Testis (tissue), 3 donors: ENCODE data around the gene HOXA13. TPM values are rescaled to one million over a fixed set of nuclear protein-coding genes. Genes with fewer than 3 reads are reported as not detected.

ENCODE experiments used
- DNase-seq: peaks from one replicate; pipeline ENCODE4 v3.0.0-alpha.2; 2019
- H3K27ac ChIP-seq, 2 donors: fragments of 200-600 bp; sonication (generic); one replicate each; pipeline ENCODE4 v1.5.1; 2019
- H3K27me3 ChIP-seq: fragments of 200-600 bp; sonication (generic); one replicate; pipeline ENCODE4 v1.5.1; 2019
- H3K36me3 ChIP-seq: fragments of 200-600 bp; sonication (generic); one replicate; pipeline ENCODE4 v1.5.1; 2017; ENCODE audit warnings: low read depth; ENCODE audit errors: missing control alignments
- H3K4me1 ChIP-seq: fragments of 200-600 bp; sonication (generic); one replicate; pipeline ENCODE4 v1.5.1; 2019
- H3K4me3 ChIP-seq, 2 donors: fragments of 200-600 bp; sonication (generic); one replicate each; pipeline ENCODE4 v1.5.1; 2017 to 2019
- H3K9me3 ChIP-seq: fragments of 200-600 bp; sonication (generic); one replicate; pipeline ENCODE4 v1.5.1; 2017
- CTCF ChIP-seq, 3 experiments: fragments of 450-650 bp in 2 of 3; fragments of 200-600 bp in 1 of 3; sonication (generic) in 1 of 3; IDR thresholded peaks; one replicate each; pipeline ENCODE4 v1.5.1; 2016 to 2019; ENCODE audit warnings: antibody characterized with exemption in 3 of 3, mild to moderate bottlenecking in 2 of 3, moderate library complexity in 1 of 3
- POLR2A ChIP-seq: fragments of 450-650 bp; IDR thresholded peaks from one replicate; pipeline ENCODE4 v1.6.1; 2017; ENCODE audit warnings: antibody characterized with exemption, mild to moderate bottlenecking, moderate library complexity
- WGBS, 2 donors: methylation state at CpG; one replicate each; pipeline ENCODE4 v1.1.5; 2018; 5-methylcytosine and 5-hydroxymethylcytosine counted together
- intact Hi-C: fragments of 100-400 bp; cut with DNase I; formaldehyde crosslinking; loops from one replicate; pipeline ENCODE4 v1.15.1; 2023; ENCODE audit warnings: low total_unique reads
- polyA plus RNA-seq: library from polyadenylated mRNA; stranded (reverse); fragments of 350-450 nt; fragmentation: Illumina TruSeq; extraction: RNeasy Lipid Tissue Mini Kit (QIAGEN cat#74804); gene quantifications from one replicate; pipeline ENCODE4 v1.2.3, GENCODE V29; 2014; ENCODE audit warnings: low read depth, low replicate concordance; ENCODE audit not compliant: insufficient read depth
- total RNA-seq, 2 donors: library from RNA; depleted of rRNA; stranded (reverse); fragments of >200 nt; gene quantifications; one replicate each; pipeline ENCODE4 v1.2.3, GENCODE V29; 2016

HOXA13 gene
- total and polyA plus RNA-seq, 3 donors from 2014 or later, result 0.30 TPM; not detected in 2

- WGBS, 2 donors, result 52 to 58% methylated on average over 7 of the region's 7 CpGs
- no peaks in the 10 kb centered on the region for H3K27me3 ChIP-seq
- peaks cover 21% of the 10 kb centered on the region for H3K4me1 ChIP-seq
- no peaks in the 10 kb centered on the region for H3K36me3 ChIP-seq
- H3K27ac ChIP-seq, result no peak overlapping the region
- H3K4me3 ChIP-seq, result no peak overlapping the region
- no peak for DNase-seq
- intact Hi-C loops, result no loop called here
- H3K9me3 ChIP-seq, result no peaks in the 10 kb centered on the region
- TF ChIP-seq CTCF (IDR thresholded peaks at IDR 0.05) (no peak), POLR2A (no peak)
Observed at GRCh38 chr7:27247000-27247399, 47.1 kb upstream of the HOXA13 start.

GRCh38 chr7:27245798-27246691, 46.2 kb upstream of the HOXA13 start:
- Histone ChIP-seq H3K27ac (no peak overlapping the region), H3K36me3 (no peaks in the 10 kb centered on the region), H3K27me3 (no peaks in the 10 kb centered on the region), H3K4me1 (peaks cover 21% of the 10 kb centered on the region), H3K9me3 (no peaks in the 10 kb centered on the region), H3K4me3 (peak overlapping the region; percentile 29 to 31)
- no peak for DNase-seq
- TF ChIP-seq CTCF (IDR thresholded peaks at IDR 0.05) (no peak), POLR2A (no peak)
- WGBS, 2 donors, result 5 to 31% methylated on average over 13 to 69 of the region's 90 CpGs
- intact Hi-C loops, result no loop called here

- Histone ChIP-seq H3K27ac (no peak overlapping the region), H3K27me3 (no peaks in the 10 kb centered on the region)
- WGBS, 2 donors, result 8 to 13% methylated on average over 15 to 37 of the region's 37 CpGs
Observed at GRCh38 chr7:27245124-27245797, 45.4 kb upstream of the HOXA13 start.

GRCh38 chr7:27244488-27245123, 44.7 kb upstream of the HOXA13 start:
- TF ChIP-seq CTCF (IDR thresholded peaks at IDR 0.05), result no peak
- no peak for TF ChIP-seq POLR2A
- 22 to 25% methylated on average over 5 to 18 of the region's 18 CpGs for WGBS, 2 donors
- H3K27me3 ChIP-seq, result no peaks in the 10 kb centered on the region

More at GRCh38 chr7:27245124-27245797, 45.4 kb upstream of the HOXA13 start:
- Histone ChIP-seq H3K4me3 (peak overlapping the region; percentile 29 to 31), H3K4me1 (peaks cover 21% of the 10 kb centered on the region), H3K36me3 (no peaks in the 10 kb centered on the region), H3K9me3 (no peaks in the 10 kb centered on the region)
- intact Hi-C loops, result no loop called here
- no peak for TF ChIP-seq CTCF (IDR thresholded peaks at IDR 0.05)
- TF ChIP-seq POLR2A, result no peak
- no peak for DNase-seq

More at GRCh38 chr7:27244488-27245123, 44.7 kb upstream of the HOXA13 start:
- no peak overlapping the region for H3K27ac ChIP-seq
- H3K36me3 ChIP-seq, result no peaks in the 10 kb centered on the region
- no peaks in the 10 kb centered on the region for H3K9me3 ChIP-seq
- H3K4me3 ChIP-seq, result no peak overlapping the region
- intact Hi-C loops, result no loop called here
- H3K4me1 ChIP-seq, result peaks cover 21% of the 10 kb centered on the region
- DNase-seq, result no peak
